Mammary epithelial cell (primary cell): ENCODE data around the gene LRP1.

ENCODE experiments used
- EZH2 ChIP-seq: IDR thresholded peaks from 2 replicates; pipeline ENCODE4 v1.6.1; 2012; ENCODE audit warnings: low read length, inconsistent platforms, borderline replicate concordance
- TF ChIP-seq, protein P1 (sequence below), 2 donors: IDR thresholded peaks in 1 of 2; conservative IDR thresholded peaks in 1 of 2; 2 replicates each; pipeline ENCODE4 v1.5.1; 2011 to 2012; ENCODE audit warnings: inconsistent platforms in 2 of 2, low read length in 2 of 2, mild to moderate bottlenecking in 2 of 2, control low read depth in 1 of 2, low read depth in 1 of 2; ENCODE audit not compliant: insufficient read depth in 1 of 2; ENCODE audit errors: extremely low read depth in 1 of 2

DNA sequence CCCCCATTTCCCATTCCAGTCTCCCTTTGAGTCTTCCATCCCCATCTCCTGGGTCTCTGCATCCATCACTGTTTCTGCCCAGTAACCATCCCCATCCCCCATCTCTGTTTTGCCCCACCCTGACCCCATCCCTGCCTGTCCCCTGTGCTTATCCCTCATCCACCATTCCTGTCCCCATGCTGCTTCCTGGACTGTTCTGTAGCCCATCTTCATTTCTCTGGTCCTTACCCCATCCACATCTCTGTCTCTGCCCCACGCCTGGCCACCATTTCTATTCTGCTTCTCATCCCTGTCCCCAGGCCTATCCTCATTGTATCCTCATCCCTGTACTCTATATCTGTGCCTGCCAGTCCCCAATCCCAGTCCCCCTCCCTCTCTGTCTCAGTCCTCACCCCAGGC lies 92.5 kb downstream of the LRP1 start:
- TF ChIP-seq, protein P1, sequence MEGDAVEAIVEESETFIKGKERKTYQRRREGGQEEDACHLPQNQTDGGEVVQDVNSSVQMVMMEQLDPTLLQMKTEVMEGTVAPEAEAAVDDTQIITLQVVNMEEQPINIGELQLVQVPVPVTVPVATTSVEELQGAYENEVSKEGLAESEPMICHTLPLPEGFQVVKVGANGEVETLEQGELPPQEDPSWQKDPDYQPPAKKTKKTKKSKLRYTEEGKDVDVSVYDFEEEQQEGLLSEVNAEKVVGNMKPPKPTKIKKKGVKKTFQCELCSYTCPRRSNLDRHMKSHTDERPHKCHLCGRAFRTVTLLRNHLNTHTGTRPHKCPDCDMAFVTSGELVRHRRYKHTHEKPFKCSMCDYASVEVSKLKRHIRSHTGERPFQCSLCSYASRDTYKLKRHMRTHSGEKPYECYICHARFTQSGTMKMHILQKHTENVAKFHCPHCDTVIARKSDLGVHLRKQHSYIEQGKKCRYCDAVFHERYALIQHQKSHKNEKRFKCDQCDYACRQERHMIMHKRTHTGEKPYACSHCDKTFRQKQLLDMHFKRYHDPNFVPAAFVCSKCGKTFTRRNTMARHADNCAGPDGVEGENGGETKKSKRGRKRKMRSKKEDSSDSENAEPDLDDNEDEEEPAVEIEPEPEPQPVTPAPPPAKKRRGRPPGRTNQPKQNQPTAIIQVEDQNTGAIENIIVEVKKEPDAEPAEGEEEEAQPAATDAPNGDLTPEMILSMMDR (conservative IDR thresholded peaks at IDR 0.05 in 1 of 2, IDR thresholded peaks at IDR 0.05 in 1 of 2; ENCODE audit: extremely low read depth in 1 of 2, insufficient read depth in 1 of 2, low read depth in 1 of 2, low read length in 2 of 2) = no peak
- TF ChIP-seq EZH2 = no peak
